CD4-positive, alpha-beta memory T cell (primary cell): ENCODE data around the gene RBM17. TPM values are rescaled to one million over a fixed set of nuclear protein-coding genes. Genes with fewer than 3 reads are reported as not detected.

Experiments
- CTCF ChIA-PET: fragments of 350-600 bp; sonication (Branson Sonifier 250); formaldehyde crosslinking; loops from one replicate; lab custom pipeline; 2021; ENCODE audit warnings: inconsistent platforms; ENCODE audit not compliant: partially characterized antibody; lab: Charles Lee
- POLR2A ChIA-PET: fragments of 350-600 bp; sonication (Branson Sonifier 250); formaldehyde crosslinking; loops from one replicate; lab custom pipeline; 2021; ENCODE audit not compliant: partially characterized antibody; lab: Charles Lee
- DNase-seq, 5 donors: peaks; one replicate each; pipeline versions ENCODE4 v3.0.0 to v3.0.0-alpha.2; 2020 to 2022; ENCODE audit warnings: mixed read lengths in 1 of 5
- H3K27ac ChIP-seq: one replicate; pipeline ENCODE4 v1.7.0; 2013; ENCODE audit warnings: low read depth, low read length
- H3K27me3 ChIP-seq: 2 replicates; pipeline ENCODE4 v1.7.0; 2013; ENCODE audit warnings: mild to moderate bottlenecking, low read length, moderate library complexity; ENCODE audit not compliant: insufficient read depth
- H3K36me3 ChIP-seq: 2 replicates; pipeline ENCODE4 v1.7.0; 2013; ENCODE audit warnings: mild to moderate bottlenecking, low read length, moderate library complexity; ENCODE audit not compliant: insufficient read depth
- H3K4me1 ChIP-seq: 2 replicates; pipeline ENCODE4 v1.7.0; 2013; ENCODE audit warnings: mild to moderate bottlenecking, low read length, moderate library complexity; ENCODE audit not compliant: insufficient read depth
- H3K4me3 ChIP-seq, 2 donors: one replicate each; pipeline ENCODE4 v1.7.0; 2013; ENCODE audit warnings: low read length in 2 of 2, mild to moderate bottlenecking in 1 of 2
- H3K9me3 ChIP-seq, 2 donors: one replicate each; pipeline ENCODE4 v1.7.0; 2013; ENCODE audit warnings: low read length in 2 of 2, control low read depth in 1 of 2; ENCODE audit not compliant: control insufficient read depth in 1 of 2
- H3K27ac Mint-ChIP-seq, 7 donors: one replicate each; pipeline ENCODE4 v1.8.0; 2020 to 2021; ENCODE audit warnings: mixed read lengths in 7 of 7, mild to moderate bottlenecking in 6 of 7, inconsistent platforms in 3 of 7, moderate library complexity in 3 of 7
- H3K27me3 Mint-ChIP-seq, 2 donors: one replicate each; pipeline ENCODE4 v1.8.0; 2020 to 2021; ENCODE audit warnings: mixed read lengths in 2 of 2
- H3K36me3 Mint-ChIP-seq, 2 donors: one replicate each; pipeline ENCODE4 v1.8.0; 2020 to 2021; ENCODE audit warnings: mixed read lengths in 2 of 2, inconsistent platforms in 1 of 2, mild to moderate bottlenecking in 1 of 2
- H3K4me1 Mint-ChIP-seq, 4 donors: one replicate each; pipeline ENCODE4 v1.8.0; 2020 to 2021; ENCODE audit warnings: mixed read lengths in 4 of 4, mild to moderate bottlenecking in 1 of 4
- H3K4me3 Mint-ChIP-seq, 8 donors: one replicate each; pipeline ENCODE4 v1.8.0; 2020 to 2021; ENCODE audit warnings: mixed read lengths in 8 of 8, mild to moderate bottlenecking in 7 of 8, moderate library complexity in 6 of 8, inconsistent platforms in 3 of 8
- H3K9me3 Mint-ChIP-seq, 8 donors: one replicate each; pipeline ENCODE4 v1.8.0; 2020 to 2021; ENCODE audit warnings: mixed read lengths in 8 of 8, mild to moderate bottlenecking in 5 of 8, inconsistent platforms in 3 of 8, moderate library complexity in 1 of 8
- intact Hi-C: fragments of 100-400 bp; cut with micrococcal nuclease; formaldehyde crosslinking; loops from one replicate; pipeline ENCODE4 v1.15.1; 2023
- polyA plus RNA-seq, 2 donors: library from polyadenylated mRNA; unstranded; fragments of 300-500 nt; fragmentation: Illumina TruSeq; gene quantifications; one replicate each; pipeline ENCODE4 v1.2.3, GENCODE V29; 2021
- total RNA-seq, 2 experiments: library from RNA; stranded (reverse); gene quantifications; one replicate each; pipeline ENCODE4 v1.2.3, GENCODE V29; 2021

Gene RBM17
- total and polyA plus RNA-seq, 4 experiments from 2014 or later, result 46.3 to 125 (median 110) TPM

DNA sequence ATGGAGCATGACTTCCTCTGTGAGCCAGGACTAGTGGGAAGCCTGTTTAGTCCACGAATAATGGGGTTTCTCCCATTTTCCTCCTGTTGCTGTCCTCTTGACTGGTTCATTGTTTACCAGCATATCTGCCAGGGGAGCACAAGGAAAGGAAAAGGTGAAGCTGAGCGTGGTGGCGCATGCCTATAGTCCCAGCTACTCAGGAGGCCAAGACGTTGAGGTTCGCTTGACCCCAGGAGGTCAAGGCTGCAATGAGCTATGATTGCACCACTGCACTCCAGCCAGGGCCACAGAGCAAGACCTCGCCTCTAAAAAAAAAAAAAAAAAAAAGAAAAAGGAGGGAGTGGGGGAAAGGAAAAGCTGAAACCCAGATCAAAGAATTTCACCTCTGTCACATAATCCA lies 20.8 kb upstream of the RBM17 start:
- no peaks in the 10 kb centered on the region for H3K36me3 Mint-ChIP-seq
- intact Hi-C loops, result loop anchor here (2.0 kb wide), 2 partner anchors 15 kb away; no protein-coding TSS in a partner anchor
- H3K27me3 Mint-ChIP-seq, result no peaks in the 10 kb centered on the region
- H3K4me1 ChIP-seq, result peaks cover 84% of the 10 kb centered on the region
- peak overlapping the region in 5 of 7 donors; percentile 36 to 84 (median 70) for H3K27ac Mint-ChIP-seq
- H3K4me1 Mint-ChIP-seq, result peaks cover 57 to 88% (median 69%) of the 10 kb centered on the region in 4 donors
- POLR2A ChIA-PET, result interaction anchor here (0.6 to 4.2 kb wide), 12 partner anchors 10 to 55 kb away, joined by 3 to 54 read pairs (median 5); no protein-coding TSS in a partner anchor
- peak overlapping the region; percentile 40 to 86 (median 82) for H3K4me3 Mint-ChIP-seq
- CTCF ChIA-PET, result interaction anchor here (0.7 to 7.5 kb wide), 9 partner anchors 10 to 478 kb away, joined by 3 to 53 read pairs (median 3); no protein-coding TSS in a partner anchor
- no peak overlapping the region for H3K27ac ChIP-seq
- no peak for DNase-seq
- no peaks in the 10 kb centered on the region for H3K9me3 ChIP-seq
- no peaks in the 10 kb centered on the region for H3K9me3 Mint-ChIP-seq
- no peaks in the 10 kb centered on the region for H3K27me3 ChIP-seq
- H3K4me3 ChIP-seq, result no peak overlapping the region
- H3K36me3 ChIP-seq, result no peaks in the 10 kb centered on the region

DNA sequence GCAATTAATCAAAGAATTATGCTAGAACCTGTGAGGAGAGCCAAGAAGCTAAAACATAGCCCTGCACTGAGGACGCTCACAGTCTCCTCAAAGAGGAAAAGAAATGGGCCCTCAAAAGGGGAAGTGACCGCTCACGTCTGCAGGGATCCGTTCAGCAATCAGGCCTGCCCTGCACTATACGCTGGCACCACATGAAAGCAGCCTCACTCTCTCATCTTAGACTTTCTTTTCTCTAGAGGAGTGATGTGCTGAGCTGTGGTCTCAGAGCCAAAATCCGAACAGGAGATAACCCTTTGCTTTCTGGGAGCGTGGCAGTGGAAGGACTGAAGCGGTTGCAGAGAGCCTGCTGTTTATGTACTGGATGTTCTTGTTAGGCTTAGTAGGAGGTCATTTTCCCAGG lies 20.4 kb upstream of the RBM17 start:
- Mint-ChIP-seq H3K4me3 (peak overlapping the region; percentile 69 to 86 (median 82)), H3K27ac (peak overlapping the region; percentile 36 to 89 (median 82)), H3K9me3 (no peaks in the 10 kb centered on the region), H3K27me3 (no peaks in the 10 kb centered on the region), H3K4me1 (peaks cover 58 to 91% (median 70%) of the 10 kb centered on the region in 4 donors), H3K36me3 (no peaks in the 10 kb centered on the region)
- Histone ChIP-seq H3K36me3 (no peaks in the 10 kb centered on the region), H3K4me1 (peaks cover 81% of the 10 kb centered on the region), H3K4me3 (peak overlapping the region; percentile 12 to 27), H3K9me3 (no peaks in the 10 kb centered on the region), H3K27me3 (no peaks in the 10 kb centered on the region), H3K27ac (no peak overlapping the region)
- DNase-seq, result peak; percentile 48 to 73 (median 60)
- POLR2A ChIA-PET, result interaction anchor here (0.6 to 4.2 kb wide), 12 partner anchors 11 to 56 kb away, joined by 3 to 54 read pairs (median 5); no protein-coding TSS in a partner anchor
- intact Hi-C loops, result loop anchor here (2.0 kb wide), 2 partner anchors 14 to 16 kb away; no protein-coding TSS in a partner anchor
- CTCF ChIA-PET, result interaction anchor here (0.7 to 7.5 kb wide), 8 partner anchors 9 to 478 kb away, joined by 3 to 53 read pairs (median 6); no protein-coding TSS in a partner anchor

DNA sequence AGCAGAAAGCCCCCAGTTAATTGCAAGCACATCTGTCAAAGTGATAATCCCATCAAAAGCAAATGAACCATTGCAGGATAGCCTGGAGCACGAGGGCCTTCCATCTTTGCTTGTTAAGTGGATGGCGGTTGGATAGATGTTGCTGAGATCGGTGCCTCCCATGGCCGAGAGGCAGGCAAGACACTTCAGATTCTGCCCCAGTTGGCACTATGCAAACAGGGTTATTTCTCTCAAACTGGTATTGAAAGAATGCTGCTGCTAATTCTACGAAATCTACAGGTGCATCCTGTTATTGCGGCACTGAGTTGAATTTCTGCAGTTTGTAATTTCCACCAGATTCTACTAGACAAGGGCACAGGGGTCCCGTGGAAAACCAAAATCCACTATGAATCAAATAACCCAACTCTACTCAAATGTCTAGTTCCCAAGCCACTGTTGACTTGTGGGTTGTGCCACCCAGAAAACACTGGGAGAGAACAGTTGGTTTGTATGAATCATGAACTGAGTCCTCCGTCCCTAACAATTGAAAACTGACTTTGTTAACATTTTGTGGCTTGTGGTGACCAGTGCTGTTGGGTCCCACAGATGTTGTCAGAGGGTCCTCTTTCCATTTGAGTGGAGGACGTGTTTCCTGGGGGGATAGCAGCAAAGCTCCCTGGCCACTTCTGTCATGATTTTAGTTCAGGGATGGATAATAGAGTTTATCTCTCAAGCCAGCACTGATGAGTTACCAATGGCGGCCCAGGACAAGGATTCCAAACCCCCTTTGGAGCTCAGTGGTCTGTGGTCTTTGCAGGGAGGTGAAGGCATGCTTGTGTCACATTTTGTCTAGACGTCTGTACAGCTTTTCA lies 19.5 kb upstream of the RBM17 start:
- H3K27ac Mint-ChIP-seq, result peak overlapping the region; percentile 65 to 84 (median 77)
- CTCF ChIA-PET, result interaction anchor here (1.0 to 7.5 kb wide), 5 partner anchors 12 to 55 kb away, joined by 3 to 53 read pairs (median 7); no protein-coding TSS in a partner anchor
- peaks cover 61 to 95% (median 70%) of the 10 kb centered on the region in 4 donors for H3K4me1 Mint-ChIP-seq
- no peaks in the 10 kb centered on the region for H3K27me3 Mint-ChIP-seq
- Histone ChIP-seq H3K27me3 (no peaks in the 10 kb centered on the region), H3K4me3 (peak overlapping the region; percentile 12 to 27), H3K9me3 (no peaks in the 10 kb centered on the region), H3K4me1 (peaks cover 81% of the 10 kb centered on the region), H3K27ac (no peak overlapping the region), H3K36me3 (no peaks in the 10 kb centered on the region)
- peak overlapping the region; percentile 66 to 86 (median 82) for H3K4me3 Mint-ChIP-seq
- POLR2A ChIA-PET, result interaction anchor here (1.0 to 4.2 kb wide), 10 partner anchors 10 to 55 kb away, joined by 3 to 54 read pairs (median 7); no protein-coding TSS in a partner anchor
- no peaks in the 10 kb centered on the region for H3K36me3 Mint-ChIP-seq
- intact Hi-C loops, result loop anchor here (2.0 kb wide), 2 partner anchors 13 to 17 kb away; no protein-coding TSS in a partner anchor
- H3K9me3 Mint-ChIP-seq, result no peaks in the 10 kb centered on the region
- DNase-seq, result peak in 1 of 5 donors; percentile 31

DNA sequence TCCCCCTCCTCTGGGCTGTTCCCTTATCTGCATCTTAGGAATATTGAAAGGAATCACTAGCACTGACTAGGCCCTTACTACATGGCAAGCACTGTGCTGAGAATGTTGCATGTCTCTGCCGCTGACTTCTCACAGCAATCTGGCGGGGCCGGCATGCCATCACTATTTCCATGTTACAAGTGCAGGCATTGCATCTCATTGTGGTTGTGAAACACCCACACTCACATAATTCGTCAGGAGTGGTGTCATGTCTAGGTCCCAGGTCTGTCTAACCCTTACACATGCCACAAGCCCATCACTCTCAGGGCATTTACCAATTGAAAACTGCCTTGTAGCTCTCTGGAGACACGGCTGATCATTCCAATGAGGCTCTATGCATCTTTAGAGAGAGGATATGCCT lies 18.2 kb upstream of the RBM17 start:
- no peaks in the 10 kb centered on the region for H3K36me3 ChIP-seq
- H3K4me3 ChIP-seq, result no peak overlapping the region
- H3K9me3 ChIP-seq, result no peaks in the 10 kb centered on the region
- H3K27ac ChIP-seq, result no peak overlapping the region
- Mint-ChIP-seq H3K9me3 (peaks cover 0 to 3% (median 0%) of the 10 kb centered on the region in 8 donors), H3K27ac (peak overlapping the region in 4 of 7 donors; percentile 51 to 83 (median 62)), H3K4me1 (peaks cover 60 to 92% (median 67%) of the 10 kb centered on the region in 4 donors), H3K4me3 (peak overlapping the region in 5 of 8 donors; percentile 2 to 62 (median 46)), H3K27me3 (no peaks in the 10 kb centered on the region), H3K36me3 (no peaks in the 10 kb centered on the region)
- H3K4me1 ChIP-seq, result peaks cover 73% of the 10 kb centered on the region
- DNase-seq, result no peak
- ChIA-PET CTCF (interaction anchor here (0.9 to 7.5 kb wide), 3 partner anchors 11 to 57 kb away, joined by 3 to 53 read pairs (median 7); no protein-coding TSS in a partner anchor), POLR2A (interaction anchor here (1.1 to 4.2 kb wide), 2 partner anchors 12 to 19 kb away, joined by 3 to 54 read pairs; no protein-coding TSS in a partner anchor)
- intact Hi-C loops, result no loop called here
- no peaks in the 10 kb centered on the region for H3K27me3 ChIP-seq

DNA sequence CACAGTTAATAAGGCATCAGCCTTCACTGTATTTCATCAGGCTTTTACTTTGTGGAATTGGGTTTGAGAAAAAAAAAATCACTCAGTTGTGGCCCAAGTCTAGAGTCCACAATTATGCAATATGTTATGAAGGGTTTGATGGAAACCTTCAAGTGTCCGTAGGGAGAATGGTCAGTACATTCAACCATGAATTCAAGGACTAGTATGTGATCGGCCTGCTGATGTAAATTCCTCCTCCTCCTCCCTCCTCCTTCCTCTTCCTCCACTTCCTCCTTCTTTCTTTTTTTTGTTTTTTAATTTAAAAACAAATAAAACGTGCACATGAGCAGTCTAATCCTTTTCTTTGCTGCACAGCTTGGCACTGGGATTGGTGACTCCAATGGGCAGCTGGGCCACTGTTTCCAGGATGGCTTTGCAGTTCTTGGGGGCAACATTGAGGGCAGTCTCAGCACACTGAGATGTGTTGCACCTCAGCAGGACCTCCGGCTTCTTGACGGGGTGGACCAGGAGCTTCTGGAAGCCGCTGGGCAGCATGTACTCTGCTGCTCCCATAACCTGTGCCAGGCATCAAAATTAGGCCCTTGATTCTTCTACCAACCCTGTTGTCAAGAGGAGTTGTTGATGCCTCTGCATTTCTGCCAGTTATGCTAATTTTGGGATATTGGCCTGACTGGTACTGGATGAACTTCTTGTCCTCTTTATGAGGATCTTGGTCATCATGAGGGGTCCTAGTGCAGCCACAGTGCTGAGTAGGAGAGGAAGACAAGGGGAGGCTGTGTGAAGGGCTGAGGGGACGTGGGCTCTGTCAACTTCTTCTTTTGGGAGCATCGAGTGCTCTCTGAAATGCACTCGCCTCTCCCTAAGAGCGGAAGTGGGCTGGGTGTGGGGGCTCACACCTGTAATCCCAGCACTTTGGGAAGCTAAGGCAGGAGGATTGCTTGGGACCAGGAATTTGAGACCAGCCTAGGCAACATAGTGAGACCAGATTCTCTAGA lies 17.4 kb upstream of the RBM17 start:
- Mint-ChIP-seq H3K36me3 (no peaks in the 10 kb centered on the region), H3K4me3 (peak overlapping the region in 6 of 8 donors; percentile 62 to 75 (median 68)), H3K4me1 (peaks cover 52 to 84% (median 59%) of the 10 kb centered on the region in 4 donors), H3K27me3 (no peaks in the 10 kb centered on the region), H3K27ac (peak overlapping the region in 6 of 7 donors; percentile 68 to 87 (median 77)), H3K9me3 (peaks cover 0 to 3% (median 0%) of the 10 kb centered on the region in 8 donors)
- no peak for DNase-seq
- ChIA-PET POLR2A (interaction anchor here (1.1 to 4.8 kb wide), 4 partner anchors 13 to 20 kb away, joined by 3 to 54 read pairs (median 22); no protein-coding TSS in a partner anchor), CTCF (interaction anchor here (0.8 to 7.5 kb wide), 5 partner anchors 10 to 58 kb away, joined by 3 to 53 read pairs (median 7); no protein-coding TSS in a partner anchor)
- Histone ChIP-seq H3K27ac (no peak overlapping the region), H3K27me3 (no peaks in the 10 kb centered on the region), H3K4me3 (no peak overlapping the region), H3K4me1 (peaks cover 65% of the 10 kb centered on the region), H3K36me3 (no peaks in the 10 kb centered on the region), H3K9me3 (no peaks in the 10 kb centered on the region)
- intact Hi-C loops, result no loop called here
